ENCODE data around the gene ABHD17A.
"Not testable (repeated sequence)": the region's sequence is repeated elsewhere in the genome, so short reads cannot be mapped to it uniquely, and the experiment has no call there.

Gene ABHD17A

GRCh38 chr19:1882786-1883692 lies 2.3 kb downstream of the ABHD17A start:
- DNase-seq (ENCODE audit: low read depth), result no peak
- no peak for TF ChIP-seq CTCF (IDR thresholded peaks at IDR 0.05; ENCODE audit: insufficient read depth, low read depth, low read length, missing control alignments)
- peak overlapping the region; percentile 99 for H3K4me3 ChIP-seq (ENCODE audit: low read depth, low read length)

GRCh38 chr19:1882089-1882785 lies 3.1 kb downstream of the ABHD17A start:
- TF ChIP-seq CTCF (IDR thresholded peaks at IDR 0.05; ENCODE audit: insufficient read depth, low read depth, low read length, missing control alignments), result no peak
- no peak overlapping the region for H3K4me3 ChIP-seq (ENCODE audit: low read depth, low read length)
- peak; percentile 68 for DNase-seq (ENCODE audit: low read depth)

GRCh38 chr19:1881393-1882088 lies 3.8 kb downstream of the ABHD17A start:
- not testable (repeated sequence) for H3K4me3 ChIP-seq (ENCODE audit: low read depth, low read length); DNase-seq (ENCODE audit: low read depth)

- no peak for DNase-seq (ENCODE audit: low read depth)
- no peak for TF ChIP-seq CTCF (IDR thresholded peaks at IDR 0.05; ENCODE audit: insufficient read depth, low read depth, low read length, missing control alignments)
- H3K4me3 ChIP-seq (ENCODE audit: low read depth, low read length), result no peak overlapping the region
Measured at GRCh38 chr19:1880611-1881392, 4.5 kb downstream of the ABHD17A start.

- H3K4me3 ChIP-seq (ENCODE audit: low read depth, low read length); DNase-seq (ENCODE audit: low read depth): not testable (repeated sequence)
Measured at GRCh38 chr19:1879982-1880381, 5.3 kb downstream of the ABHD17A start.

GRCh38 chr19:1878583-1878982 lies 6.7 kb downstream of the ABHD17A start:
- H3K4me3 ChIP-seq (ENCODE audit: low read depth, low read length); DNase-seq (ENCODE audit: low read depth): not testable (repeated sequence)

GRCh38 chr19:1877280-1877660 lies 8.0 kb downstream of the ABHD17A start:
- not testable (repeated sequence) for H3K4me3 ChIP-seq (ENCODE audit: low read depth, low read length); DNase-seq (ENCODE audit: low read depth)

GRCh38 chr19:1876496-1877279 lies 8.6 kb downstream of the ABHD17A start:
- peak; percentile 29 for DNase-seq (ENCODE audit: low read depth)
- peak overlapping the region; percentile 97 for H3K4me3 ChIP-seq (ENCODE audit: low read depth, low read length)
